Astrocyte of the cerebellum (primary cell): ENCODE data around the gene MAPK13.

Experiments used
- DNase-seq: peaks from one replicate; pipeline ENCODE4 v3.0.0-alpha.2; 2011; ENCODE audit warnings: low read depth
- H3K4me3 ChIP-seq: 2 replicates; pipeline ENCODE4 v1.5.1; 2011; ENCODE audit warnings: mild to moderate bottlenecking, low read depth, low read length, moderate library complexity
- CTCF ChIP-seq: IDR thresholded peaks from 2 replicates; pipeline ENCODE4 v1.5.1; 2012; ENCODE audit warnings: low read length, low read depth, moderate library complexity, mild to moderate bottlenecking; ENCODE audit errors: missing control alignments
- in situ Hi-C: cut with HindIII; loops from 2 replicates; pipeline ENCODE4 v1.10.0; 2017; ENCODE audit warnings: low sequenced_read_pairs

Gene MAPK13

GRCh38 chr6:36095497-36096391 is 34.6 kb upstream of the MAPK13 start:
- H3K4me3 ChIP-seq: no peak overlapping the region
- DNase-seq: no peak
- in situ Hi-C loops: no loop called here
- TF ChIP-seq CTCF: no peak

GRCh38 chr6:36098253-36098919 is 31.9 kb upstream of the MAPK13 start:
- no peak for DNase-seq
- H3K4me3 ChIP-seq: no peak overlapping the region
- in situ Hi-C loops: no loop called here
- TF ChIP-seq CTCF: no peak

- no peak overlapping the region for H3K4me3 ChIP-seq
- TF ChIP-seq CTCF: no peak
- in situ Hi-C loops: no loop called here
- no peak for DNase-seq
These were observed 31.2 kb upstream of the MAPK13 start for GRCh38 chr6:36098920-36099647.

GRCh38 chr6:36099869-36100483 is 30.3 kb upstream of the MAPK13 start:
- in situ Hi-C loops: no loop called here
- H3K4me3 ChIP-seq: no peak overlapping the region
- no peak for DNase-seq
- TF ChIP-seq CTCF: no peak

- in situ Hi-C loops: no loop called here
- H3K4me3 ChIP-seq: no peak overlapping the region
- no peak for DNase-seq
- no peak for TF ChIP-seq CTCF
These were observed 28.6 kb upstream of the MAPK13 start for GRCh38 chr6:36101691-36102090.

- in situ Hi-C loops: no loop called here
- TF ChIP-seq CTCF: no peak
- DNase-seq: no peak
- H3K4me3 ChIP-seq: no peak overlapping the region
These were observed 27.5 kb upstream of the MAPK13 start for GRCh38 chr6:36102853-36103252.
